Measurements from ENCODE around the gene PRSS12.

PRSS12 gene

GRCh38 chr4:118357601-118358000 is 4.8 kb upstream of the PRSS12 start:
- no peak for DNase-seq (ENCODE audit: low read depth in 2 of 2)

- DNase-seq (ENCODE audit: low read depth in 2 of 2) = no peak
Observed at GRCh38 chr4:118356731-118357130, 3.9 kb upstream of the PRSS12 start.

- DNase-seq (ENCODE audit: low read depth in 2 of 2) = no peak
Observed at GRCh38 chr4:118356111-118356510, 3.3 kb upstream of the PRSS12 start.

GRCh38 chr4:118354913-118355312 is 2.1 kb upstream of the PRSS12 start:
- DNase-seq (ENCODE audit: low read depth in 2 of 2) = no peak

GRCh38 chr4:118353534-118354030 is 779 bp upstream of the PRSS12 start:
- no peak for DNase-seq (ENCODE audit: low read depth in 2 of 2)

GRCh38 chr4:118351851-118352827 is 664 bp downstream of the PRSS12 start:
- DNase-seq (ENCODE audit: low read depth in 2 of 2) = no peak

- DNase-seq (ENCODE audit: low read depth in 2 of 2) = no peak
Observed at GRCh38 chr4:118350961-118351360, 1.8 kb downstream of the PRSS12 start.

- DNase-seq (ENCODE audit: low read depth in 2 of 2) = no peak
Observed at GRCh38 chr4:118348886-118349285, 3.9 kb downstream of the PRSS12 start.

GRCh38 chr4:118346495-118346894 is 6.3 kb downstream of the PRSS12 start:
- DNase-seq (ENCODE audit: low read depth in 2 of 2) = no peak

GRCh38 chr4:118345813-118346212 is 7.0 kb downstream of the PRSS12 start:
- DNase-seq (ENCODE audit: low read depth in 2 of 2) = no peak

GRCh38 chr4:118344801-118345200 is 8.0 kb downstream of the PRSS12 start:
- DNase-seq (ENCODE audit: low read depth in 2 of 2) = no peak

- no peak for DNase-seq (ENCODE audit: low read depth in 2 of 2)
Observed at GRCh38 chr4:118343501-118343900, 9.3 kb downstream of the PRSS12 start.

- DNase-seq (ENCODE audit: low read depth in 2 of 2) = no peak
Observed at GRCh38 chr4:118340109-118340508, 12.7 kb downstream of the PRSS12 start.

- DNase-seq (ENCODE audit: low read depth in 2 of 2) = no peak
Observed at GRCh38 chr4:118338981-118339765, 13.6 kb downstream of the PRSS12 start.

- no peak for DNase-seq (ENCODE audit: low read depth in 2 of 2)
Observed at GRCh38 chr4:118338518-118338917, 14.3 kb downstream of the PRSS12 start.

GRCh38 chr4:118337954-118338353 is 14.8 kb downstream of the PRSS12 start:
- DNase-seq (ENCODE audit: low read depth in 2 of 2) = no peak

GRCh38 chr4:118335774-118336173 is 17.0 kb downstream of the PRSS12 start:
- no peak for DNase-seq (ENCODE audit: low read depth in 2 of 2)

GRCh38 chr4:118335324-118335723 is 17.5 kb downstream of the PRSS12 start:
- no peak for DNase-seq (ENCODE audit: low read depth in 2 of 2)

GRCh38 chr4:118331352-118331751 is 21.5 kb downstream of the PRSS12 start:
- no peak for DNase-seq (ENCODE audit: low read depth in 2 of 2)

GRCh38 chr4:118329849-118330248 is 23.0 kb downstream of the PRSS12 start:
- DNase-seq (ENCODE audit: low read depth in 2 of 2) = no peak

GRCh38 chr4:118327554-118328241 is 25.1 kb downstream of the PRSS12 start:
- no peak for DNase-seq (ENCODE audit: low read depth in 2 of 2)

- DNase-seq (ENCODE audit: low read depth in 2 of 2) = no peak
Observed at GRCh38 chr4:118326585-118326984, 26.2 kb downstream of the PRSS12 start.
